B cell (primary cell): Measurements from ENCODE around the gene PRX.

ENCODE experiments used
- EZH2 ChIP-seq: IDR thresholded peaks from 2 replicates; pipeline ENCODE4 v1.6.1; 2012; ENCODE audit warnings: borderline replicate concordance, low read depth, mild to moderate bottlenecking, moderate library complexity, low read length; ENCODE audit not compliant: insufficient read depth, poor library complexity, severe bottlenecking
- TF ChIP-seq, protein P1 (sequence below): fragments of 200-600 bp; IDR thresholded peaks from one replicate; pipeline ENCODE4 v1.8.0; 2022; ENCODE audit warnings: antibody characterized with exemption, mild to moderate bottlenecking

DNA sequence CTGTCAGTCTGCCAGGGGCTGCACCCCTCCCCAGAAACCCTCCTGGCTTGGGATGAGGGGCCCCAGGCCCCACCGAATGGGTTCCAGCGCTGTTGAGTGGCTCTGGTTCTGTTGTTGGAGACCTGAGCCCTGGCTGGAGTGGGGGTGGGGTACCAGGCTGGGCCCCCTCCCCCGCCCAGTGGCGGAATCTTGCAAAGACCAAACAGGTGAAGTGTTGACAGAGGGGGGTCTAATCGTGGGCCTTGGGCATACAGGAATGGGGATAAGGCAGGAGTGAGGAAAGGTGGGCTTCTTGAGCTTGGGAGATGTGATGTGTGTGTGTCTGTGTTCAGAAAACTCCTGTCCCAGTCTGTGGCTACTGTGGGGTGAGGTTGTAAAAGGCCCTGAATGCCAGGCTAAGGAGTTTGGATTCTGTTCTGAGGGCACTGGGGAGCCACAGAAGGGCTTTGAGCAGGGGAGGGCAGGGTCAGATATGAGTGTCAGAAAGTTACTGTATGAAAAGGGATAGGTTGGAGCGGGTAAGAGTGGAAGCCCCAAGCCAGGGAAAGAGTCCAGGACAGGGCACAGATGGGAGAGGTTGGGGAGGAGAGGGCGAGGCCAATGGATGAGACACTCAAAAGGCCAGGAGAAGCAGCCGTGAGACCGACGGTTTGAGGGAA is 23.0 kb downstream of the PRX start, which contains the start of gene HIPK4:
- TF ChIP-seq, protein P1, sequence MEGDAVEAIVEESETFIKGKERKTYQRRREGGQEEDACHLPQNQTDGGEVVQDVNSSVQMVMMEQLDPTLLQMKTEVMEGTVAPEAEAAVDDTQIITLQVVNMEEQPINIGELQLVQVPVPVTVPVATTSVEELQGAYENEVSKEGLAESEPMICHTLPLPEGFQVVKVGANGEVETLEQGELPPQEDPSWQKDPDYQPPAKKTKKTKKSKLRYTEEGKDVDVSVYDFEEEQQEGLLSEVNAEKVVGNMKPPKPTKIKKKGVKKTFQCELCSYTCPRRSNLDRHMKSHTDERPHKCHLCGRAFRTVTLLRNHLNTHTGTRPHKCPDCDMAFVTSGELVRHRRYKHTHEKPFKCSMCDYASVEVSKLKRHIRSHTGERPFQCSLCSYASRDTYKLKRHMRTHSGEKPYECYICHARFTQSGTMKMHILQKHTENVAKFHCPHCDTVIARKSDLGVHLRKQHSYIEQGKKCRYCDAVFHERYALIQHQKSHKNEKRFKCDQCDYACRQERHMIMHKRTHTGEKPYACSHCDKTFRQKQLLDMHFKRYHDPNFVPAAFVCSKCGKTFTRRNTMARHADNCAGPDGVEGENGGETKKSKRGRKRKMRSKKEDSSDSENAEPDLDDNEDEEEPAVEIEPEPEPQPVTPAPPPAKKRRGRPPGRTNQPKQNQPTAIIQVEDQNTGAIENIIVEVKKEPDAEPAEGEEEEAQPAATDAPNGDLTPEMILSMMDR, result no peak
- no peak for TF ChIP-seq EZH2
